RPMI7951 (cell line): ENCODE results near the gene RHOH. TPM values are rescaled to one million over a fixed set of nuclear protein-coding genes. Genes with fewer than 3 reads are reported as not detected.
"Not testable (repeated sequence)": the region's sequence is repeated elsewhere in the genome, so short reads cannot be mapped to it uniquely, and the experiment has no call there.

Experiments used
- DNase-seq: peaks from one replicate; pipeline ENCODE4 v3.0.0-alpha.2; 2012; ENCODE audit warnings: low read depth
- total RNA-seq: library from RNA; depleted of rRNA; stranded (reverse); fragments of >200 nt; shearing (Covaris generic); gene quantifications from 2 replicates; pipeline ENCODE4 v1.2.3, GENCODE V29; 2014

The RHOH gene
- total RNA-seq, 1 experiment from 2014 or later: not detected

DNA sequence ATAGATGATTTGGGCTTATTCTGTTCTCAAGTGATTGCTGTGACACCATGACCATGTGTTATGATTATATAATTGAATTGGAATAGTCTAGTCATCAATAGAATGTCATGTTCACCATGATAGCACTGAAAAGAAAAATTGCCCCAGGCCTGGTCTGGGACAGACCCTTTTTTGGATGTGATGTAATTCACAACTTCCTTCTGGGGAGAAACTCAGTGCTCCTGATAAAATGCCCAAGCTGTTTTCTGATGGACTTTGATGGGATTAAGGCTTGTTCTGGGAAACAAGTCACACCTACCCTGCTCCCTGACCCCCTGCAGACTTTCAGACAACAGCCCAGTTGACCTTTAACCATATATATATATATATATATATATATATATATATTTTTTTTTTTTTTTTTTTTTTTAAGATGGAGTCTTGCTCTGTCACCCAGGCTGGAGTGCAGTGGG is 65.3 kb downstream of the RHOH start:
- no peak for DNase-seq

GRCh38 chr4:40262861-40263260 is 66.0 kb downstream of the RHOH start:
- no peak for DNase-seq

GRCh38 chr4:40264497-40264896 is 67.7 kb downstream of the RHOH start:
- DNase-seq: peak; percentile 49

- DNase-seq: peak; percentile 78
These were observed 68.4 kb downstream of the RHOH start for GRCh38 chr4:40264995-40265909.

DNA sequence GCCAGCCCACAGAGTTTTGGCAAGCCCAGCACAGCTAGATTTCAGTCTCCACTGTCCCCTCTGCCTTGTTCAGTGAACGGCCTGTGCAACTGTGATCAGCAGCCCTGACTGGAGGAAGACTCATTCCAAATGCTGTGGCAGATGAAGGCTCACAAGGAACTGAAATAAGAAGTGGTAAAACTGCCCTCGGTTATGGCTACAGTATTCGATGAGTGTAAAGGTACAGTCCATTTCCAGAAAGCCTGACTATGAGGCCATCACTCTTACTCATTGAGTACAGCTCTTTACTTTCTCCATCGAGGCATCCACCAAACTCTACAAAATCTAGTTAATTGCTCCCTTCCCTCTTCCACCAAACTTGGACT is 69.1 kb downstream of the RHOH start:
- no peak for DNase-seq

GRCh38 chr4:40269133-40269532 is 72.3 kb downstream of the RHOH start:
- DNase-seq: no peak

DNA sequence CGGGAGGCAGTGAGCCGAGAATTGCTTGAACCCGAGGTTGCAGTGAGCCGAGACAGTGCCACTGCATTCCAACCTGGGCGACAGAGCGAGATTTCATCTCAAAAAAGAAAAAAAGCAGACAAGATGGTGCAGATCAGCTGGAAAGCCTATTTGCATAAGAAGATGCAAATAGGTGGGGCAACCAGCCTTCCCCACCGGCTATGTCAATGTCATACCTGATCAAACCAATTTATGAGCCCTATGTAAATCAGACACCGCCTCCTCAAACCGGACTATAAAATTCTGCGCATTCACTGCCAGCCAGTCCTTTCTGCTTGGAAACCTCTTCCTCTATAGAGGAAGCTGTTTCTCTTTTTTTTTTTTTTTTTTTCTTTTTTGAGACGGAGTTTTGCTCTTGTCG is 73.8 kb downstream of the RHOH start:
- no peak for DNase-seq

GRCh38 chr4:40275065-40275730 is 78.4 kb downstream of the RHOH start:
- no peak for DNase-seq

DNA sequence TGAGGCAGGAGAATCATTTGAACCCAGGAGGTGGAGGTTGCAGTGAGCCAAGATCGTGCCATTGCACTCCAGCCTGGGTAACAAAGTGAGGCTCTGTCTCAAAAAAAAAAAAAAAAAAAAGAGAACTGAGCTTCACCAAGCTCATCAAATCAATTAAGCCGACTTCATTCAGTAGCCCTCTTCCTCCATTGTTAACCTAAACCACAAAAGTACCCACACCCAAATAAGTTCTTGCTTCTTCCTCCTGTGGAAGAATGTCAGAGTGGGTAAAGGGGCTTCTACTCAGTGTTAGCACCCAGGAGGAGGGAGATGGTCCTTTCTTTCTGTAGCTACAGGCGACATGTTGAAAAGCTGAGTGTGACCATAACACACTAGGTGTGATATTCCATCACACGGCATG is 79.7 kb downstream of the RHOH start:
- no peak for DNase-seq

DNA sequence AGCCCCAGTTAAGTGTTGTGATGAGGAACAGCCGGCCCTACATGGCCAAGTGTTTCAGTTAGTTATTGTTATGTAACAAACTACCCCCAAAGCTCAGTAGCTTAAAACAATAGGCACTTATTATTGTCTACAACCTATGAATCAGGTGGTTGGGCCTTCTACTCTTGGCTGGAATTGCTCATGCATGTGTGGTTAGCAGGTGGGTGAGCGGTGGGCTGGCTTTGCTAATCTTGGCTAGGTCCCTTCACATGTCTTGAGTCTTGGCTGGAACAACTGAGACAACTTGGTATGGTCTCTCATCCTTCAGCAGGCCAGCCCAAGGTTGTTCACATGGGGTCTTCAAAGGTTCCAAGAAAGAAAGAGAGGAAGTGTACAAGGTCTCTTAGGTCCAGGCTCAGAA is 83.8 kb downstream of the RHOH start:
- DNase-seq: no peak

GRCh38 chr4:40281099-40281498 is 84.3 kb downstream of the RHOH start:
- DNase-seq: no peak

DNA sequence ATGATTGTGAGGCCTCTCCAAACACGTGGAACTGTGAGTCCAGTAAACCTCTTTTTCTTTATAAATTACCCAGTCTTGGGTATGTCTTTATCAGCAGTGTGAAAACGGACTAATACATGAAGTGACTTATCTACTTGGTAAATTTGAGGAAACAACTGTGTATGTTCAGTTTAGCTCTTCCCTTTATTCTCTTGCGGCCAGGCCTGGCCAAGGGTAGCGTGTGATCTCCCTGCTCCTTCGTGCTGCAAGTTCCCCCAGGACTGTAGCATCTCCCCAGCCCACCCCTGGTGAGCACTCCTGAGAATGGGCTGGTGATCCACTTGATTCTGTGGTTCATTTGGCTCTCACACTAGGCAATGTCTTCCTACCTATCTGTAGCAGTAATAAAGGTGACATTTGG is 85.1 kb downstream of the RHOH start:
- no peak for DNase-seq

DNA sequence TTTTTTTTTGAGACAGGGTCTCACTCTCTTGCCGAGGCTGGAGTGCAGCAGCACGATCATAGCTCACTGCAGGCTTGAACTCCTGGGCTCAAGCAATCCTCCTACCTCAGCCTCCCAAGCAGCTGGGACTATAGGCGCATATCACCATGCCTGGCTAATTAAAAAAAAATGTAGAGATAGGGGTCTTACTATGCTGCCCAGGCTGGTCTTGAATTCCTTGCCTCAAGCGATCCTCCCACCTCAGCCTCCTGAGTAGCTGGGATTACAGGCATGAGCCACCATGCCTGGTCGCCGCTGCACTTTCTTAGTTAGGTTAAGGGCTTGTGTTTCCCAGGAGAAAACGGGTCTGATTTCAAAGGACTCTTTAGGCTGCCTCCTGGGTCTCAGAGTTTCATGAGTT is 86.0 kb downstream of the RHOH start:
- DNase-seq: not testable (repeated sequence)

DNA sequence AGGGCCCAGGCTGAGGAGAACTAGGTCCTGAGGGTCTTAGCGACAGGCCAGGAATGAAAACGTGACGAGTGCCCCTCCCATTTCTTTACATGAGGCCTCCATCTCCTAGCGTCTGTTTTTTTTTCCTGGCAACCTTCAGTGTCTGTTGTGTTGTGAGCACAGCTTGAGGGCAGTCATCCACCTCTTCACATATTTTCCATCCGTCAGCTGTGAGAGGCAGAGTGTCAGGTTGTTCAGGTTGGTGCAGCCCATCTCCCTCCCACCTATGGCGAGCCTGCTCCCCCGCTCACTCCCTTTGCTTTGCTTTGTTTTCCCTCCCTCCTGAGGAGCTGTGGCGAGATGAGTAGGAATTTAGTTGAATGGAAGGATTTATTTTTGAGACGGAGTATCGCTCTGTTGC is 86.6 kb downstream of the RHOH start:
- no peak for DNase-seq

DNA sequence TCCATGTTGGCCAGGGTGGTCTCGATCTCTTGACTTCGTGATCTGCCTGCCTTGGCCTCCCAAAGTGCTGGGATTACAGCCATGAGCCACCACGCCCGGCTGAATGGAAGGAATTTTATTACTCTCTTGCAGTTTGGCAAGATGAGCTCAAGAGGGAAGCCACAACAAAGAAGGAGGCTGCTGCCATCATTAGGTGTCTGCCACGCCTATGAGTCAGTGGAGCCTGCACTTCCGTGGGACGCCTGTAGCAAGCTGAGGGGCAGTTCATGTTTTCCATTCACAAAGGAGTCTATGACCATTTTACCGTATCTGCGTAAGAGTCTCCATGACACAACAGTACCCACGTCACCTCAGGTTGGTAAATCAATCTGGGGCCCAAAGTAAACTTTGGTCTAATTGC is 87.1 kb downstream of the RHOH start:
- DNase-seq: peak; percentile 94

DNA sequence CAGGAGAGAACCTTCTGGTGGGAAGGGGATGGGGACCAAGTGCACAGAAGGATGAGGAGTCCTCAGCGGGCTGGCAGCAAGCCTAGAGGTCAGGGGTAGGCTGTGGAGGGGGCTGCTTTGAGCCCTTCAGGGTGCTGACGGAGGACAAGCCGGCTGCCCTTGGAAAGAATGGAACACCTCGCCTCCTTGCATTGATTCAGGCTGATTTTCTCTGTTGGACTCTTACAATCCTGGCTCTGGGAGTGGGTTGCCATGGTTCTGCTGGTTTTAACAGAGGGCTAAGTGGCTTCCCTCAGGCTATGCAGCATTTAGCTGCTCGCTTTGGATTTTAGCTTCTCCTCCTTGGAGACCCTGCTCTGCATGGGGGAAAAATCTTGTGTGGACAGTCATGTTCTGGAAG is 88.9 kb downstream of the RHOH start:
- DNase-seq: no peak

DNA sequence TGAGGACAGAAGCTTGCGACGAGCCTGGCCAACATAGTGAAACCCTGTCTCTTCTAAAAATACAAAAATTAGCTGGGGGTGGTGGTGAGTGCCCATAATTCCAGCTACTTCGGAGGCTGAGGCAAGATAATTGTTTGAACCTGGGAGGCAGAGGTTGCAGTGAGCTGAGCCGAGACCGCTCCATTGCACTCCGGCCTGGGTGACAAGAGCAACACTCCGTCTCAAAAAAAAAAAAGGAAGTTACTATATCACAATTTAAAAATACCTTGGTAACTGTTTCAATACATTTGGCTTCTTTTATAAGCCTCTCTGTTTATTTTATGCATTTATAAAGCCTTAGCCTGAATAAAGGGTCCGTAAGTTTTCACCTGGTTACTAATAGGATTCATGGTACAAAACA is 91.7 kb downstream of the RHOH start:
- no peak for DNase-seq

GRCh38 chr4:40289366-40290188 is 92.7 kb downstream of the RHOH start:
- DNase-seq: peak; percentile 74

DNA sequence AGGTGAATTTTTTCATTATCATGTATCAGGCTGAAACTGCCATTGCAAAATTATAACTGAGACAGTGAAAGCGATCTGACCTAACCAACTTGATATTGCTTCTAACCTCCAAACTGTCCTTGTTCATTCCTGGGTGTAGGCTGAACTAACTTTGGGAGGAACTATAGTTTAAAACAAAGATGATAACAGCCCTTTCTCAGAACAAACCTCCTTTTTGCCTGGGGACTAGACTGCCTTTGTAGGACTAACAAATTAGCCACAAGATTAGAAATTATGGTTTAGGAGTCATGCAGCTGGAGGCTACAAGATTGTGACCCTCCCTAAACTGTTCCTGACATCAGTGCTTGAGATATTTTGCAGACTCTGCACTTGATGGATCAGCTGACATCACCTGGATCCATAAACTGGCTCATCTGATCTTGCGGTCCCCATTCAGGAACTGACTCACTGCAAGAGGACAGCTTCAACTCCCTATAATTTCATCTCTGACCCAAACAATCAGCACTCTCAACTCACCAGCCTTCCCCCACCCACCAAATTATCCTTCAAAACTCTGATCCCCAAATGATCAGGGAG is 93.9 kb downstream of the RHOH start:
- peak; percentile 93 for DNase-seq

GRCh38 chr4:40292313-40292759 is 95.5 kb downstream of the RHOH start:
- DNase-seq: peak; percentile 76

GRCh38 chr4:40294339-40294738 is 97.5 kb downstream of the RHOH start:
- DNase-seq: no peak

DNA sequence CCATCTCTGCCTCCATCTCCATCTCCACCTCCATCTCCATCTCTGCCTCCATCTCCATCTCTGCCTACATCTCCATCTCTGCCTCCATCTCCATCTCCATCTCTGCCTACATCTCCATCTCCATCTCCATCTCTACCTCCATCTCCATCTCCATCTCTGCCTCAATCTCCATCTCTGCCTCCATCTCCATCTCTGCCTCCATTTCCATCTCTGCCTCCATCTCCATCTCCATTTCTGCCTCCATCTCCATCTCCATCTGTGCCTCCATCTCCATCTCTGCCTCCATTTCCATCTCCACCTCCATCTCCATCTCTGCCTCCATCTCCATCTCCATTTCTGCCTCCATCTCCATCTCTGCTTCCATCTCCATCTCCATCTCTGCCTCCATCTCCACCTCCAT is 98.2 kb downstream of the RHOH start:
- DNase-seq: not testable (repeated sequence)
